H9 (cell line): ENCODE measurements around the gene TMEM98. TPM values are rescaled to one million over a fixed set of nuclear protein-coding genes. Genes with fewer than 3 reads are reported as not detected.

Experiments
- DNase-seq: peaks from one replicate; pipeline ENCODE4 v3.0.0-alpha.2; 2017
- H2AFZ ChIP-seq: one replicate; pipeline ENCODE4 v1.6.1; 2013; ENCODE audit warnings: mild to moderate bottlenecking, low read length, control low read depth, moderate library complexity
- H2AK5ac ChIP-seq: 2 replicates; pipeline ENCODE4 v1.6.1; 2013; ENCODE audit warnings: low read length, control low read depth, mixed read lengths; ENCODE audit not compliant: insufficient read length
- H2BK120ac ChIP-seq: one replicate; pipeline ENCODE4 v1.6.1; 2013; ENCODE audit warnings: low read depth, mild to moderate bottlenecking, low read length, control low read depth, inconsistent platforms; ENCODE audit not compliant: poor library complexity, severe bottlenecking
- H2BK12ac ChIP-seq: 2 replicates; pipeline ENCODE4 v1.6.1; 2013; ENCODE audit warnings: low read length, control low read depth, mixed read lengths, low read depth; ENCODE audit not compliant: insufficient read length
- H2BK15ac ChIP-seq: 2 replicates; pipeline ENCODE4 v1.6.1; 2013; ENCODE audit warnings: low read depth, low read length, control low read depth
- H2BK20ac ChIP-seq: one replicate; pipeline ENCODE4 v1.6.1; 2013; ENCODE audit warnings: low read depth, mild to moderate bottlenecking, low read length, control low read depth, inconsistent platforms; ENCODE audit not compliant: poor library complexity, severe bottlenecking
- H2BK5ac ChIP-seq: 2 replicates; pipeline ENCODE4 v1.6.1; 2013; ENCODE audit warnings: low read length, control low read depth, mixed read lengths; ENCODE audit not compliant: insufficient read length
- H3K14ac ChIP-seq: 2 replicates; pipeline ENCODE4 v1.6.1; 2013; ENCODE audit warnings: low read length, control low read depth; ENCODE audit not compliant: insufficient read depth
- H3K18ac ChIP-seq: 2 replicates; pipeline ENCODE4 v1.6.1; 2013; ENCODE audit warnings: low read depth, mild to moderate bottlenecking, mixed read lengths, low read length, control low read depth; ENCODE audit not compliant: insufficient read length
- H3K23ac ChIP-seq: 2 replicates; pipeline ENCODE4 v1.6.1; 2013; ENCODE audit warnings: low read length, control low read depth, mixed read lengths, low read depth; ENCODE audit not compliant: insufficient read length
- H3K23me2 ChIP-seq: 2 replicates; pipeline ENCODE4 v1.6.1; 2013; ENCODE audit warnings: low read depth, mild to moderate bottlenecking, mixed read lengths, low read length, control low read depth; ENCODE audit not compliant: insufficient read length, poor library complexity, severe bottlenecking
- H3K27ac ChIP-seq: 2 replicates; pipeline ENCODE4 v1.5.1; 2013; ENCODE audit warnings: low read length, control low read depth, mixed read lengths, low read depth; ENCODE audit not compliant: insufficient read length
- H3K27me3 ChIP-seq: 2 replicates; pipeline ENCODE4 v1.6.1; 2013; ENCODE audit warnings: low read length, control low read depth, inconsistent platforms; ENCODE audit not compliant: insufficient read depth
- H3K4ac ChIP-seq: 2 replicates; pipeline ENCODE4 v1.6.1; 2013; ENCODE audit warnings: low read depth, mild to moderate bottlenecking, control low read depth, inconsistent platforms, low read length, moderate library complexity
- H3K4me1 ChIP-seq: 2 replicates; pipeline ENCODE4 v1.6.1; 2013; ENCODE audit warnings: low read length, control low read depth, inconsistent platforms; ENCODE audit not compliant: insufficient read depth
- H3K4me2 ChIP-seq: 2 replicates; pipeline ENCODE4 v1.6.1; 2013; ENCODE audit warnings: low read length, control low read depth, mixed read lengths; ENCODE audit not compliant: insufficient read length, insufficient read depth
- H3K56ac ChIP-seq: 2 replicates; pipeline ENCODE4 v1.6.1; 2013; ENCODE audit warnings: low read depth, mild to moderate bottlenecking, mixed read lengths, low read length, control low read depth; ENCODE audit not compliant: insufficient read length
- H3K79me1 ChIP-seq: 2 replicates; pipeline ENCODE4 v1.6.1; 2013; ENCODE audit warnings: low read depth, mild to moderate bottlenecking, moderate library complexity, low read length, control low read depth, inconsistent platforms; ENCODE audit not compliant: insufficient read depth, poor library complexity, severe bottlenecking
- H3K79me2 ChIP-seq: 2 replicates; pipeline ENCODE4 v1.6.1; 2013; ENCODE audit warnings: low read length, control low read depth, inconsistent platforms; ENCODE audit not compliant: insufficient read depth
- H3K9ac ChIP-seq: 2 replicates; pipeline ENCODE4 v1.6.1; 2013; ENCODE audit warnings: low read length, control low read depth, mixed read lengths; ENCODE audit not compliant: insufficient read length; ENCODE audit errors: extremely low read depth
- H3K9me3 ChIP-seq: one replicate; pipeline ENCODE4 v1.6.1; 2013; ENCODE audit warnings: low read depth, low read length, inconsistent platforms; ENCODE audit not compliant: control insufficient read depth
- H3T11ph ChIP-seq: one replicate; pipeline ENCODE4 v1.6.1; 2013; ENCODE audit warnings: mild to moderate bottlenecking, low read length, control low read depth, inconsistent platforms
- H4K20me1 ChIP-seq: one replicate; pipeline ENCODE4 v1.6.1; 2013; ENCODE audit not compliant: control insufficient read depth, insufficient read length, insufficient read depth
- H4K5ac ChIP-seq: 2 replicates; pipeline ENCODE4 v1.6.1; 2013; ENCODE audit warnings: low read depth, mild to moderate bottlenecking, mixed read lengths, low read length, control low read depth; ENCODE audit not compliant: insufficient read length
- H4K8ac ChIP-seq: replicated peaks from 2 replicates; pipeline ENCODE4 v1.6.1; 2013; ENCODE audit warnings: low read length, control low read depth, mixed read lengths, low read depth; ENCODE audit not compliant: insufficient read length
- H4K91ac ChIP-seq: 2 replicates; pipeline ENCODE4 v1.6.1; 2013; ENCODE audit warnings: low read depth, mild to moderate bottlenecking, moderate library complexity, mixed read lengths, low read length, control low read depth; ENCODE audit not compliant: insufficient read length
- H3K27ac Mint-ChIP-seq, 3 experiments: 2 replicates in 2 of 3; 3 replicates in 1 of 3; pipeline ENCODE4 v1.8.0; 2020 to 2021; ENCODE audit warnings: mixed read lengths in 3 of 3, mild to moderate bottlenecking in 1 of 3, moderate library complexity in 1 of 3
- H3K27me3 Mint-ChIP-seq: 2 replicates; pipeline ENCODE4 v1.8.0; 2021; ENCODE audit warnings: low read depth, mild to moderate bottlenecking, moderate library complexity, mixed read lengths
- H3K36me3 Mint-ChIP-seq, 3 experiments: 2 replicates in 2 of 3; 3 replicates in 1 of 3; pipeline ENCODE4 v1.8.0; 2020 to 2021; ENCODE audit warnings: low read depth in 3 of 3, mixed read lengths in 3 of 3; ENCODE audit not compliant: insufficient read depth in 1 of 3
- H3K4me1 Mint-ChIP-seq, 2 experiments: 2 replicates each; pipeline ENCODE4 v1.8.0; 2020; ENCODE audit warnings: mixed read lengths in 2 of 2
- H3K4me3 Mint-ChIP-seq, 2 experiments: 2 replicates in 1 of 2; 3 replicates in 1 of 2; pipeline ENCODE4 v1.8.0; 2020 to 2021; ENCODE audit warnings: mild to moderate bottlenecking in 2 of 2, mixed read lengths in 2 of 2, moderate library complexity in 1 of 2
- H3K9me3 Mint-ChIP-seq, 2 experiments: 2 replicates in 1 of 2; 3 replicates in 1 of 2; pipeline ENCODE4 v1.8.0; 2020; ENCODE audit warnings: mild to moderate bottlenecking in 2 of 2, mixed read lengths in 2 of 2, moderate library complexity in 1 of 2
- CTCF ChIP-seq: fragments of 200-600 bp; sonication (generic); conservative IDR thresholded peaks from 3 replicates; pipeline ENCODE4 v1.8.0; 2021; ENCODE audit warnings: antibody characterized with exemption, mild to moderate bottlenecking
- WGBS: extraction: QIAGEN DNeasy Blood & Tissue Kit; methylation state at CpG from one replicate; pipeline ENCODE4 v1.1.7; 2013; ENCODE audit warnings: missing lambda C conversion rate, low lambda C conversion rate, mixed read lengths; ENCODE audit not compliant: insufficient read length; ENCODE audit errors: extremely low coverage; 5-methylcytosine and 5-hydroxymethylcytosine counted together
- total RNA-seq: library from RNA; stranded (reverse); gene quantifications from 2 replicates; pipeline ENCODE4 v1.2.1, GENCODE V29; 2021

Gene TMEM98
- total RNA-seq, 1 experiment from 2014 or later = 78.4 TPM

GRCh38 chr17:32953857-32954256, 25.9 kb downstream of the TMEM98 start:
- Histone ChIP-seq H3K4me1 (no peaks in the 10 kb centered on the region), H4K5ac (no peak overlapping the region), H3K23me2 (no peaks in the 10 kb centered on the region), H3K23ac (no peak overlapping the region), H4K8ac (no peak overlapping the region), H2AFZ (no peak overlapping the region), H3T11ph (no peak overlapping the region), H4K20me1 (no peaks in the 10 kb centered on the region), H2BK20ac (no peak overlapping the region), H3K4ac (no peak overlapping the region), H3K18ac (no peak overlapping the region), H2BK5ac (no peak overlapping the region), H3K27me3 (no peaks in the 10 kb centered on the region), H2BK12ac (no peak overlapping the region), H3K14ac (no peak overlapping the region; the same call in 1 of the 2 replicates), H3K79me2 (no peaks in the 10 kb centered on the region), H2BK15ac (no peak overlapping the region), H4K91ac (no peak overlapping the region), H3K56ac (no peak overlapping the region), H3K4me2 (no peak overlapping the region), H3K9ac (no peak overlapping the region), H2AK5ac (no peak overlapping the region), H2BK120ac (no peak overlapping the region), H3K27ac (no peak overlapping the region), H3K79me1 (no peaks in the 10 kb centered on the region), H3K9me3 (no peaks in the 10 kb centered on the region)
- Mint-ChIP-seq H3K9me3 (no peaks in the 10 kb centered on the region; a peak in 1 of 5 replicates), H3K27me3 (peaks cover 8% of the 10 kb centered on the region), H3K36me3 (no peaks in the 10 kb centered on the region), H3K27ac (no peak overlapping the region; a peak in 1 of 7 replicates), H3K4me1 (peaks cover 2% of the 10 kb centered on the region in 2 experiments), H3K4me3 (no peak overlapping the region)
- no peak for DNase-seq
- TF ChIP-seq CTCF = no peak
- WGBS = no CpG with 5 or more reads among the region's 2 CpGs
